NB4 (cell line): ENCODE data around the gene PRR5L.

Source experiments
- CTCF ChIP-seq: IDR thresholded peaks from one replicate; pipeline ENCODE4 v1.5.1; 2012; ENCODE audit warnings: low read depth, low read length
- MYC ChIP-seq: IDR thresholded peaks from 2 replicates; pipeline ENCODE4 v1.6.1; 2011; ENCODE audit warnings: low read depth, low read length
- POLR2A ChIP-seq: IDR thresholded peaks from 2 replicates; pipeline ENCODE4 v1.6.1; 2011; ENCODE audit warnings: mild to moderate bottlenecking; ENCODE audit not compliant: insufficient read length; ENCODE audit errors: extremely low read depth
- TF ChIP-seq, protein P1 (sequence below): IDR thresholded peaks from 2 replicates; pipeline ENCODE4 v1.6.1; 2011; ENCODE audit warnings: low read depth, low read length

- TF ChIP-seq POLR2A (no peak), CTCF (no peak), MYC (no peak)
- TF ChIP-seq, protein P1, sequence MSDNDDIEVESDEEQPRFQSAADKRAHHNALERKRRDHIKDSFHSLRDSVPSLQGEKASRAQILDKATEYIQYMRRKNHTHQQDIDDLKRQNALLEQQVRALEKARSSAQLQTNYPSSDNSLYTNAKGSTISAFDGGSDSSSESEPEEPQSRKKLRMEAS, result no peak
Measured at GRCh38 chr11:36261094-36261493, 35.0 kb upstream of the PRR5L start.
